Liver (tissue), 9 donors: ENCODE measurements around the gene DNTT. TPM values are rescaled to one million over a fixed set of nuclear protein-coding genes. Genes with fewer than 3 reads are reported as not detected.

Experiments
- DNase-seq: peaks from one replicate; pipeline ENCODE4 v3.0.0-alpha.2; 2017; ENCODE audit warnings: low spot score
- H3K27ac ChIP-seq, 2 donors: one replicate each; pipeline ENCODE4 v1.7.0; 2013; ENCODE audit warnings: inconsistent platforms in 2 of 2, low read length in 2 of 2, control low read depth in 1 of 2, low read depth in 1 of 2, mild to moderate bottlenecking in 1 of 2
- H3K27me3 ChIP-seq, 4 donors: one replicate each; pipeline versions ENCODE4 v1.6.1 to v1.7.0; 2013; ENCODE audit warnings: low read length in 3 of 4, inconsistent platforms in 1 of 4, mild to moderate bottlenecking in 1 of 4, moderate library complexity in 1 of 4; ENCODE audit not compliant: control insufficient read depth in 4 of 4, insufficient read depth in 4 of 4
- H3K36me3 ChIP-seq, 4 donors: one replicate each; pipeline versions ENCODE4 v1.6.1 to v1.7.0; 2013; ENCODE audit warnings: low read length in 3 of 4, mild to moderate bottlenecking in 3 of 4, low read depth in 1 of 4, moderate library complexity in 1 of 4; ENCODE audit not compliant: control insufficient read depth in 4 of 4, insufficient read depth in 3 of 4
- H3K4me1 ChIP-seq, 4 donors: one replicate each; pipeline versions ENCODE4 v1.6.1 to v1.7.0; 2013; ENCODE audit warnings: low read length in 3 of 4, mild to moderate bottlenecking in 3 of 4, moderate library complexity in 1 of 4; ENCODE audit not compliant: control insufficient read depth in 4 of 4, insufficient read depth in 4 of 4
- H3K4me3 ChIP-seq, 3 donors: one replicate each; pipeline versions ENCODE4 v1.6.1 to v1.7.0; 2013; ENCODE audit warnings: low read length in 3 of 3, control low read depth in 1 of 3, low read depth in 1 of 3, mild to moderate bottlenecking in 1 of 3
- H3K9ac ChIP-seq, 2 donors: one replicate each; pipeline ENCODE4 v1.7.0; 2013; ENCODE audit warnings: low read length in 2 of 2, mild to moderate bottlenecking in 2 of 2, moderate library complexity in 2 of 2, control low read depth in 1 of 2, low read depth in 1 of 2
- H3K9me3 ChIP-seq, 4 donors: one replicate each; pipeline versions ENCODE4 v1.6.1 to v1.7.0; 2013; ENCODE audit warnings: low read length in 3 of 4; ENCODE audit not compliant: control insufficient read depth in 4 of 4
- EGR1 ChIP-seq, 2 donors: IDR thresholded peaks; 2 replicates each; pipeline ENCODE4 v1.6.1; 2016 to 2018; ENCODE audit warnings: antibody characterized with exemption in 2 of 2, low read depth in 2 of 2
- FOXA1 ChIP-seq: IDR thresholded peaks from 2 replicates; pipeline ENCODE4 v1.6.1; 2016; ENCODE audit warnings: antibody characterized with exemption
- FOXA2 ChIP-seq: IDR thresholded peaks from 2 replicates; pipeline ENCODE4 v1.6.1; 2016; ENCODE audit warnings: antibody characterized with exemption
- HNF4A ChIP-seq, 2 donors: conservative IDR thresholded peaks; 2 replicates each; pipeline ENCODE4 v1.6.1; 2016; ENCODE audit warnings: antibody characterized with exemption in 2 of 2, mild to moderate bottlenecking in 2 of 2
- HNF4G ChIP-seq: IDR thresholded peaks from 2 replicates; pipeline ENCODE4 v1.6.1; 2016; ENCODE audit warnings: antibody characterized with exemption
- JUND ChIP-seq, 2 donors: IDR thresholded peaks; 2 replicates each; pipeline ENCODE4 v1.6.1; 2016; ENCODE audit warnings: antibody characterized with exemption in 2 of 2
- NR2F2 ChIP-seq: IDR thresholded peaks from 2 replicates; pipeline ENCODE4 v1.6.1; 2016; ENCODE audit warnings: antibody characterized with exemption
- RAD21 ChIP-seq, 2 donors: IDR thresholded peaks; 2 replicates each; pipeline ENCODE4 v1.6.1; 2016; ENCODE audit warnings: antibody characterized with exemption in 2 of 2, mild to moderate bottlenecking in 2 of 2
- RXRA ChIP-seq, 2 donors: IDR thresholded peaks; 2 replicates each; pipeline ENCODE4 v1.6.1; 2017 to 2018; ENCODE audit warnings: antibody characterized with exemption in 2 of 2, mild to moderate bottlenecking in 1 of 2
- SP1 ChIP-seq: IDR thresholded peaks from 2 replicates; pipeline ENCODE4 v1.6.1; 2018; ENCODE audit warnings: antibody characterized with exemption, mild to moderate bottlenecking
- TAF1 ChIP-seq: conservative IDR thresholded peaks from 2 replicates; pipeline ENCODE4 v1.6.1; 2016; ENCODE audit warnings: antibody characterized with exemption, mild to moderate bottlenecking
- YY1 ChIP-seq: IDR thresholded peaks from 2 replicates; pipeline ENCODE4 v1.6.1; 2016; ENCODE audit warnings: antibody characterized with exemption, mild to moderate bottlenecking
- WGBS: extraction: QIAGEN DNeasy Blood & Tissue Kit; methylation state at CpG from one replicate; pipeline ENCODE4 v1.1.7; 2013; 5-methylcytosine and 5-hydroxymethylcytosine counted together
- polyA plus RNA-seq, 2 donors: library from polyadenylated mRNA; stranded (reverse) in 1 of 2; unstranded in 1 of 2; fragments of 200-250 nt in 1 of 2; fragments of >200 nt in 1 of 2; fragmentation: Nextera tagmentation in 1 of 2; extraction: Ambion mirVana in 1 of 2; gene quantifications; one replicate each; pipeline versions ENCODE4 v1.2.1 to v1.2.3, GENCODE V29; 2013 to 2015
- total RNA-seq, 2 donors: library from RNA; depleted of rRNA; stranded (reverse); fragments of >200 nt; gene quantifications; one replicate each; pipeline ENCODE4 v1.2.3, GENCODE V29; 2014
- TF ChIP-seq, protein P1 (sequence below): fragments of 150-350 bp; IDR thresholded peaks from 2 replicates; pipeline ENCODE4 v1.5.1; 2017; ENCODE audit warnings: improper control_type of control experiment, low read depth, low read length; ENCODE audit not compliant: missing input control
- TF ChIP-seq, protein P2 (sequence below): IDR thresholded peaks from 2 replicates; pipeline ENCODE4 v1.6.1; 2016; ENCODE audit warnings: antibody characterized with exemption
- TF ChIP-seq, protein P3 (sequence below): IDR thresholded peaks from 2 replicates; pipeline ENCODE4 v1.6.1; 2016; ENCODE audit warnings: antibody characterized with exemption
- donor health status: healthy.
- donor health status: healthy.
- donor health status: healthy.
- donor health status: healthy.
- donor health status: healthy.

DNTT gene
- total and polyA plus RNA-seq, 4 donors, result 0.70 TPM; not detected in 3

DNA sequence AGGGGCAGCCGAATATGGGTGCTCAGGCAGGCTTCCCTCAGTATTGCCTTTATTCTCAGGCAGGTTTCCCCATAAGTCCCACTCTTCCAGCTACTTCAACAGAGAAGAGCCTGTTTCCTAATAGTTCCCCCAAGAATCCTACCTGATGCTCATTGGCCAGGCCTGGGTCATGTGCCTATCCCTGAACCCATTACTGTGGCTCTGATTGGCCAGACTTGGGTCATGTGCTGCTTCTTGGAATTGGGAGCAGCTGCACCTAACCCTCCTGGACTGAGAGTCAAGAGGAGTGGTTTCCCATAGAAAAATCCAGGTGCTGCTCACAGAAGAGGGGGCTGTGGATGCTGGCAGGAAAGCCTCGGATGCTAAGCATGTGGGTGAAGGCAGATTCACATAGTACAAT is 32.9 kb downstream of the DNTT start:
- Histone ChIP-seq H3K4me3 (no peak overlapping the region), H3K27me3 (peaks cover 0 to 3% (median 0%) of the 10 kb centered on the region in 4 donors), H3K27ac (no peak overlapping the region), H3K9me3 (no peaks in the 10 kb centered on the region), H3K4me1 (peaks cover 0 to 7% (median 2%) of the 10 kb centered on the region in 4 donors), H3K36me3 (no peaks in the 10 kb centered on the region), H3K9ac (no peak overlapping the region)
- no peak for DNase-seq
- TF ChIP-seq RXRA (IDR thresholded peaks at IDR 0.05) (no peak), TAF1 (no peak), RAD21 (IDR thresholded peaks at IDR 0.05) (no peak), JUND (IDR thresholded peaks at IDR 0.05) (no peak), FOXA1 (no peak), NR2F2 (no peak), EGR1 (IDR thresholded peaks at IDR 0.05; ENCODE audit: low read depth in 2 of 2) (no peak)
- TF ChIP-seq, protein P1, sequence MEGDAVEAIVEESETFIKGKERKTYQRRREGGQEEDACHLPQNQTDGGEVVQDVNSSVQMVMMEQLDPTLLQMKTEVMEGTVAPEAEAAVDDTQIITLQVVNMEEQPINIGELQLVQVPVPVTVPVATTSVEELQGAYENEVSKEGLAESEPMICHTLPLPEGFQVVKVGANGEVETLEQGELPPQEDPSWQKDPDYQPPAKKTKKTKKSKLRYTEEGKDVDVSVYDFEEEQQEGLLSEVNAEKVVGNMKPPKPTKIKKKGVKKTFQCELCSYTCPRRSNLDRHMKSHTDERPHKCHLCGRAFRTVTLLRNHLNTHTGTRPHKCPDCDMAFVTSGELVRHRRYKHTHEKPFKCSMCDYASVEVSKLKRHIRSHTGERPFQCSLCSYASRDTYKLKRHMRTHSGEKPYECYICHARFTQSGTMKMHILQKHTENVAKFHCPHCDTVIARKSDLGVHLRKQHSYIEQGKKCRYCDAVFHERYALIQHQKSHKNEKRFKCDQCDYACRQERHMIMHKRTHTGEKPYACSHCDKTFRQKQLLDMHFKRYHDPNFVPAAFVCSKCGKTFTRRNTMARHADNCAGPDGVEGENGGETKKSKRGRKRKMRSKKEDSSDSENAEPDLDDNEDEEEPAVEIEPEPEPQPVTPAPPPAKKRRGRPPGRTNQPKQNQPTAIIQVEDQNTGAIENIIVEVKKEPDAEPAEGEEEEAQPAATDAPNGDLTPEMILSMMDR, result no peak
- TF ChIP-seq, protein P2, sequence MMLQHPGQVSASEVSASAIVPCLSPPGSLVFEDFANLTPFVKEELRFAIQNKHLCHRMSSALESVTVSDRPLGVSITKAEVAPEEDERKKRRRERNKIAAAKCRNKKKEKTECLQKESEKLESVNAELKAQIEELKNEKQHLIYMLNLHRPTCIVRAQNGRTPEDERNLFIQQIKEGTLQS, result no peak
- WGBS, result 92% methylated on average over 2 of the region's 2 CpGs

DNA sequence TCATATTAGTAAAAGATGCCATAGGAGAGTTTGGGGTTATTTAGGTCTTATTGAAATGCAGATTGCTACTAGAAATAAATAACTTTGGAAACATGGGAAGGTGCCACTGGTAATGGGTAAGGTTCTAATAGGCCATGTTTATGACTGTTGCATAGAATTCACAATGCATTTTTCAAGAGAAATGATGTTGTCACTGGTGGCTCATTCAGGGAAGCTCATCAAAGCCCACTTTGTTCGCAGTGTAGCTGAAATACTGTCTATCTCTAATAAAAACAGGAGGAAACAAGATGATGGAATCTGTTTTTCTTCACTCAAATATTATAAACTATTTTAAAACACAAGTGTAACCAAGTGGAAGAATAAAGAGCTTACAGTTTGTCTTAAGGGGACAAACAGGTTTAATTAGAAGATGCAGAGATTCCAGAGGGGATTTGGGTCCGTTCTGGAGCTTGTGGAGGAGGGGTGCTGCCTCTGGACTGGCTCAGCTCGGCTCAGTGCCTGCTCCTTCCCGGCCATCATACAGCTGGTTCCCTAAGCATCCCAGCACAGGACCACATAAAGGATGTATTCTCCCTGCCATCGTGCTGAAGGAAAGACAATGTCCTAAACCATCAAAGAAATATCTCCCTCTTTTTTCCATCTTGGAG is 34.2 kb downstream of the DNTT start:
- Histone ChIP-seq H3K9me3 (no peaks in the 10 kb centered on the region), H3K4me3 (no peak overlapping the region), H3K27me3 (peaks cover 0 to 3% (median 0%) of the 10 kb centered on the region in 4 donors), H3K4me1 (peaks cover 0 to 16% (median 9%) of the 10 kb centered on the region in 4 donors), H3K9ac (no peak overlapping the region), H3K27ac (no peak overlapping the region), H3K36me3 (no peaks in the 10 kb centered on the region)
- no peak for DNase-seq
- TF ChIP-seq, protein P2, result no peak
- no peak for TF ChIP-seq HNF4G
- no peak for TF ChIP-seq NR2F2
- WGBS, result 48% methylated on average over 5 of the region's 5 CpGs

DNA sequence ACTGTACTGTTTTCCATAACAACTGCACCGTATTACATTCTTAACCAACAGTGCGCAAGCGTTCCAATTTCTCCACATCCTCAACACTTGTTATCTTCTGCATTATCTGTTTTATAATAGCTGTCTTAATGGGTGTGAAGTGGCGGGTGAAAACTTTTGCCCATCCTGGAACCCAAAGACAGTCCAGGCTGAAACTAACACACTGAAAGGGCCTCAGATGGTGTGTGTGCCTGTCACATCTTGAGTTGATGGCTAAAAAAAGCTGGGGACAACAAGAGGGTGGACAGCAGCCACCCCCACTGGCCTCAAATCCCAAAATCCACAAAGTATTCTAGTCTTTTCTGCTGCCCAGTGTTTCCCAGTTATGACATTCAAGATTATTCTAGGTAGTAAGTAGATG is 35.1 kb downstream of the DNTT start:
- TF ChIP-seq, protein P3, sequence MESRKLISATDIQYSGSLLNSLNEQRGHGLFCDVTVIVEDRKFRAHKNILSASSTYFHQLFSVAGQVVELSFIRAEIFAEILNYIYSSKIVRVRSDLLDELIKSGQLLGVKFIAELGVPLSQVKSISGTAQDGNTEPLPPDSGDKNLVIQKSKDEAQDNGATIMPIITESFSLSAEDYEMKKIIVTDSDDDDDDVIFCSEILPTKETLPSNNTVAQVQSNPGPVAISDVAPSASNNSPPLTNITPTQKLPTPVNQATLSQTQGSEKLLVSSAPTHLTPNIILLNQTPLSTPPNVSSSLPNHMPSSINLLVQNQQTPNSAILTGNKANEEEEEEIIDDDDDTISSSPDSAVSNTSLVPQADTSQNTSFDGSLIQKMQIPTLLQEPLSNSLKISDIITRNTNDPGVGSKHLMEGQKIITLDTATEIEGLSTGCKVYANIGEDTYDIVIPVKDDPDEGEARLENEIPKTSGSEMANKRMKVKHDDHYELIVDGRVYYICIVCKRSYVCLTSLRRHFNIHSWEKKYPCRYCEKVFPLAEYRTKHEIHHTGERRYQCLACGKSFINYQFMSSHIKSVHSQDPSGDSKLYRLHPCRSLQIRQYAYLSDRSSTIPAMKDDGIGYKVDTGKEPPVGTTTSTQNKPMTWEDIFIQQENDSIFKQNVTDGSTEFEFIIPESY, result no peak
- TF ChIP-seq TAF1 (no peak), FOXA2 (no peak), YY1 (no peak), SP1 (no peak), JUND (IDR thresholded peaks at IDR 0.05) (no peak), HNF4G (no peak), HNF4A (conservative IDR thresholded peaks at IDR 0.05) (no peak), RAD21 (IDR thresholded peaks at IDR 0.05) (no peak)
- TF ChIP-seq, protein P1, result no peak
- TF ChIP-seq, protein P2, result no peak
- WGBS, result 98% methylated on average over 4 of the region's 4 CpGs
- DNase-seq, result no peak

More for the DNA sequence above, 35.1 kb downstream of the DNTT start:
- H3K4me3 ChIP-seq, result no peak overlapping the region
- H3K9ac ChIP-seq, result no peak overlapping the region
- no peak overlapping the region for H3K27ac ChIP-seq
- peaks cover 0 to 3% (median 0%) of the 10 kb centered on the region in 4 donors for H3K27me3 ChIP-seq
- no peaks in the 10 kb centered on the region for H3K9me3 ChIP-seq
- no peaks in the 10 kb centered on the region for H3K36me3 ChIP-seq
- H3K4me1 ChIP-seq, result peaks cover 0 to 16% (median 9%) of the 10 kb centered on the region in 4 donors
